Epithelial cell of esophagus (primary cell): Measurements from ENCODE around the gene KCTD14.
A peak's percentile ranks its signal among the peaks of the same experiment; 100 is the strongest.
"Not testable (repeated sequence)": the region's sequence is repeated elsewhere in the genome, so short reads cannot be mapped to it uniquely, and the experiment has no call there.

Source experiments
- DNase-seq: peaks from one replicate; pipeline ENCODE4 v3.0.0; 2010; ENCODE audit warnings: low read depth
- H3K4me3 ChIP-seq: 2 replicates; pipeline ENCODE4 v1.5.1; 2011; ENCODE audit warnings: mild to moderate bottlenecking, low read length, control low read depth
- TF ChIP-seq, protein P1 (sequence below): IDR thresholded peaks from 2 replicates; pipeline ENCODE4 v1.5.1; 2011; ENCODE audit warnings: low read depth, mild to moderate bottlenecking, low read length, control low read depth, inconsistent platforms; ENCODE audit not compliant: insufficient read depth; ENCODE audit errors: missing control alignments

The KCTD14 gene

DNA sequence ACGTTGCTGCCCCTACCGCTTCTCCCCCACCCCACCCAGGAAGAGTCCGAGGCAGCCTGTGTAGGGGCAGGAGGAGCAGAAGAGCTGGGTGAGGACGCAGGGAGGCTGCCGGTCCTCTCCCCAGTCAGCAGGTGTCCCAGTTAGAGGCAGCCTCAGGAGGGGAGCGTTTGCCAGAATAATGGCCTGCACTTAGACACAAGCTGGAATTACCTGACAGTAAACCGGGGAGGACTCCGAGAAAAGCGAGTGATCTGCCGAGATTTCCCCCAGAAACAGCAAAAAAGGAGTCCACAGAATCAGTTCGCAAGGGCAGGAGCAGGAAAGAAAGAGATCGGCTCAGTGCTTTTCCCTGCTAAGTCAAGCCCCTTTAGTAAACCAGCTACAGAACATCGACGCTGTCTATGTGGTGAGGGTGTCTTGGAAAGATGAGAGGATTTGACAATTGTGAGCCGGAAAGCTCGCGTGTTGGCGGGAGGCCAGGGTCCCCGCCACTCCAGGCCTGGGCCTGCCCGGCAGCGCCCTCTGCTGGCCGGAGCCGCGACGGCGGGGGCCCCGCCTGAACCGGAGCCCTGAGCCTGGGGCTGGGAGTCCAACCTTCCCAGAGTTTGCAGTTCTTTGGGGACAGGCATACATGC lies 22.9 kb upstream of the KCTD14 start:
- DNase-seq: peak; percentile 60
- H3K4me3 ChIP-seq: peak overlapping the region; percentile 38
- TF ChIP-seq, protein P1, sequence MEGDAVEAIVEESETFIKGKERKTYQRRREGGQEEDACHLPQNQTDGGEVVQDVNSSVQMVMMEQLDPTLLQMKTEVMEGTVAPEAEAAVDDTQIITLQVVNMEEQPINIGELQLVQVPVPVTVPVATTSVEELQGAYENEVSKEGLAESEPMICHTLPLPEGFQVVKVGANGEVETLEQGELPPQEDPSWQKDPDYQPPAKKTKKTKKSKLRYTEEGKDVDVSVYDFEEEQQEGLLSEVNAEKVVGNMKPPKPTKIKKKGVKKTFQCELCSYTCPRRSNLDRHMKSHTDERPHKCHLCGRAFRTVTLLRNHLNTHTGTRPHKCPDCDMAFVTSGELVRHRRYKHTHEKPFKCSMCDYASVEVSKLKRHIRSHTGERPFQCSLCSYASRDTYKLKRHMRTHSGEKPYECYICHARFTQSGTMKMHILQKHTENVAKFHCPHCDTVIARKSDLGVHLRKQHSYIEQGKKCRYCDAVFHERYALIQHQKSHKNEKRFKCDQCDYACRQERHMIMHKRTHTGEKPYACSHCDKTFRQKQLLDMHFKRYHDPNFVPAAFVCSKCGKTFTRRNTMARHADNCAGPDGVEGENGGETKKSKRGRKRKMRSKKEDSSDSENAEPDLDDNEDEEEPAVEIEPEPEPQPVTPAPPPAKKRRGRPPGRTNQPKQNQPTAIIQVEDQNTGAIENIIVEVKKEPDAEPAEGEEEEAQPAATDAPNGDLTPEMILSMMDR: peak; percentile 60

DNA sequence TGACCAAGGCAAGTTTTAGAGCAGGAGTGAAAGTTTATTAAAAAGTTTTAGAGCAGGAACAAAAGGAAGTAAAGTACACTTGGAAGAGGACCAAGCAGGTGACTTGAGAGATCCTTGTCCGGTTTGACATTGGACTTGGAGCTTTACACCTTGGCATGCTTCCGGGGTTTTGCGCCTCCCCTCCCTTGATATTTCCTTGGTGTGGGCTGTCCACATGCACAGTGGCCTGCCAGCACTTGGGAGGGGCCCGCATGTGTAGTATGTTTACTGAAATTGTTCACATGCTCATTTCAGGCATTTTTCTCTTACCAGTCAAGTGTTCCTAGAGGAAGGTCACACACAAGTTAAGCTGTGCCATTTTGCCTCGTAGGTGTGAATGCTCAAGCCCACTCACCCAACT lies 21.6 kb upstream of the KCTD14 start:
- TF ChIP-seq, protein P1: no peak
- no peak for DNase-seq
- H3K4me3 ChIP-seq: no peak overlapping the region

DNA sequence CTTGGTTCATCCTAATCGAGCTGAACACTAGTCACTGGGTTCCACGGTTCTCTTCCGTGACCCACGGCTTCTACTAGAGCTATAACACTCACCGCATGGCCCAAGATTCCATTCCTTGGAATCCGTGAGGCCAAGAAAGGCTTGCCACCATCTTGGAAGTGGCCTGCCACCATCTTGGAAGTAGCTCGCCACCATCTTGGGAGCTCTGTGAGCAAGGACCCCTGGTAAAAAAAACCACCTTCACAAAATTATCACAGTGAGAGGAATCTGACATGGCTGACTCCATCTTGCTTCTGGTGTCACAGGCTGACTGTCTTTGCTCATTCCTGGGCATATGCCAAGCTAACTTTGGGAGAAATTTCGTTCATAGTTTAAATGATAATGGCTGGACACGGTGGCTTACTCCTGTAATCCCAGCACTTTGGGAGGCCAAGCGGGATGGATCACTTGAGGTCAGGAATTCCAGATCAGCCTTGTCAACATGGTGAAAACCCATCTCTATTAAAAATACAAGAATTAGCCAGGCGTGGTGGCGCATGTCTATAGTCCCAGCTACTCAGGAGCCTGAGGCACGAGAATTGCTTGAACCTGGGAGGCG lies 18.9 kb upstream of the KCTD14 start:
- TF ChIP-seq, protein P1: no peak
- H3K4me3 ChIP-seq: no peak overlapping the region
- no peak for DNase-seq

DNA sequence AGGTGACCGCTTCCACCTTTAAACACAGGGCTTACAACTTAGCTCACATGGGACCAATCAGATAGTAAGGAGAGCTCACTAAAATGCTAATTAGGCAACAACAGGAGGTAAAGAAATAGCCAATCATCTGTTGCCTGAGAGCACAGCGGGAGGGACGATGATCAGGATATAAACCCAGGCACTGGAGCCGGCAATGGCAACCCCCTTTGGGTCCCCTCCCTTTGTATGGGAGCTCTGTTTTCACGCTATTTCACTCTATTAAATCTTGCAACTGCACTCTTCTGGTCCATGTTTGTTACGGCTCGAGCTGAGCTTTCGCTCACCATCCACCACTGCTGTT lies 18.3 kb upstream of the KCTD14 start:
- DNase-seq, H3K4me3 ChIP-seq: not testable (repeated sequence)

DNA sequence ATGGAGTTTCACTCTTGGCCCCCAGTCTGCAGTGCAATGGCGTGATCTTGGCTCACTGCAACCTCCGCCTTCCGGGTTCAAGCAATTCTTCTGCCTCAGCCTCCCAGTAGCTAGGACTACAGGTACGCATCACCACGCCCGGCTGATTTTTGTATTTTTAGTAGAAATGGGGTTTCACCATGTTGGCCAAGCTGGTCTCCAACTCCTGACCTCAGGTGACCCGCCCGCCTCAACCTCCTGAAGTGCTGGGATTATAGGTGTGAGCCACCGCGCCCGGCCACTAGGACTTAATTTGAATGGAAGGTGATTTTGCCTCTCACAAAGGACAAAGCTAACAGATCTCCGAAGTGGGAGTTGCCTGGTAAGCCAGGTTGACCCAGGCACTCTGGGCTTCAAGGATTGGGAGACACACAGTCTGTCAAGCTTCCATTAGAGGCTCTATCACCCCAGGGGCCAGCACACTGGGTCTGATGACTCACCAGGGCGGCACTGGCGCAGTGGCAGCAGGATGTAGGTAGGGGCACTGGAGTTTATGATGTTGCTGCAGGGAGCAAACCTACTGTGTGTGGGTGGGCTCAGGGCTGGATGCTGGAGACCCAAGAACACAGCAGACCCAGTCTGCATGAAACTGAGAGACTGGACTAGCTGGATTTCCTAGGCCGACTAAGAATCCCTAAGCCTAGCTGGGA lies 17.8 kb upstream of the KCTD14 start:
- H3K4me3 ChIP-seq: no peak overlapping the region
- TF ChIP-seq, protein P1: no peak
- DNase-seq: peak; percentile 66

DNA sequence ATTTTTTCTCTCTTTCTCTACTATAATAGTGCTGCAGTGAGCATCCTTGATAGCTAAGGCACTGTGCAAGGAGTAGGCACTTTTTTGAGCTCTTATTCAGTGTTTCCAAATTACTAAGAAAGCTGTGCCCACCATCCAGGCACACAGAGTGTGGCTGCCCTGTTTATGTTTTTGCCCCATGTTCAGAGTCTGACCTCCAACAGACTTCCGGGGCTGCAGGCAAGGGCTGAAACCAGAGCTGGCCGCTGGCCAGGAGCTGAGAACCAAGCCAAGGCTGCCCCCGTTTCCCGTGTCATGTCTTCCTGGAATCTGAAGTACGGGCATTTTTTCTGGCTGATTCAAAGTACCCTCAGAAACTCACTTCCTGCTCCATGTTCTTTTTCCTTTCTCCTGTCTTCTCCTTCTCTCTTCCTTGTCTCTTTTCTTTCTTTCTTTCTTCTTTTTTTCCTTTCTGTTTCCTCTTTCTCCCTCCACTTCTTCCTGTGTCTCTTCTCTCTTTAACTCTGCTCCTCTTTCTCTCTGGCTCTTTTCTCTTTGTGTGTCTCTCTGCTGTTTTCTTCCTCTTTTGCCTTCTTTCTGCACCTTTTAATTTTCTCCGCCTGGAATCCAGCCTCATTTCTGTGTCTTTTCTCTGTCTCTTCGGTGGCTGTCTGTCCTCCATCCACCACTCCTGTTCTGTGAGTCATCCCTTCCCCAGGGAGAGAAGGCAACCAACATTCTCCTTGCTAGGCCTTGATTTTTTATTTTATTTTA lies 17.0 kb upstream of the KCTD14 start:
- TF ChIP-seq, protein P1: no peak
- DNase-seq: peak; percentile 86
- no peak overlapping the region for H3K4me3 ChIP-seq

DNA sequence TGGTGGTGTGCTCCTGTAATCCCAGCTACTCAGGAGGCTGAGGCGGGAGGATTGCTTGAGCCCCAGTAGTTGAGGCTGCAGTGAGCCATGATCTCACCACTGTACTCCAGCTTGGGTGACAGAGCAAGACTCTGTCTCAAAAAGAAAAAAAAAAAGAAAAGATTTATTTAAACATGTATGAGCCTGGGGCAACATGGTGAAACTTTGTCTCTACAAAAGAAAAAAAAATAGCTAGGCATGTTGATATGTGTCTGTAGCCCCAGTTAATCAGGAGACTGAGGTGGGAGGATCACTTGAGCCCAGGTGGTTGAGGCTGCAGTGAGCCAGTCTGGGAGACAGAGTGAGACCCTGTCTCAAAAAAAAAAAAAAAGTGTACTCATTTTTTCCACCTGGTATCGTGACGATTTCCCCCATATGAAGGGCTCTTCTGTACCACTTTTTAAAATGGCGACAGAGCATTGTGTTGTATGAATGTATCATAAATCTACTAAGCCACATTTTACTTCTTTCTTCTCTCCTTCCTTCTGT lies 16.4 kb upstream of the KCTD14 start:
- peak; percentile 75 for DNase-seq
- H3K4me3 ChIP-seq: no peak overlapping the region
- TF ChIP-seq, protein P1: no peak
